NOMO-1 treated with dmso at 0.1 percent for 144 hours (cell line): ENCODE results near the gene PLA2G7.

Experiments
- DNase-seq: peaks from one replicate; lab custom pipeline; 2025; ENCODE audit not compliant: unreplicated experiment; lab: John Stamatoyannopoulos, UW

Gene PLA2G7

DNA sequence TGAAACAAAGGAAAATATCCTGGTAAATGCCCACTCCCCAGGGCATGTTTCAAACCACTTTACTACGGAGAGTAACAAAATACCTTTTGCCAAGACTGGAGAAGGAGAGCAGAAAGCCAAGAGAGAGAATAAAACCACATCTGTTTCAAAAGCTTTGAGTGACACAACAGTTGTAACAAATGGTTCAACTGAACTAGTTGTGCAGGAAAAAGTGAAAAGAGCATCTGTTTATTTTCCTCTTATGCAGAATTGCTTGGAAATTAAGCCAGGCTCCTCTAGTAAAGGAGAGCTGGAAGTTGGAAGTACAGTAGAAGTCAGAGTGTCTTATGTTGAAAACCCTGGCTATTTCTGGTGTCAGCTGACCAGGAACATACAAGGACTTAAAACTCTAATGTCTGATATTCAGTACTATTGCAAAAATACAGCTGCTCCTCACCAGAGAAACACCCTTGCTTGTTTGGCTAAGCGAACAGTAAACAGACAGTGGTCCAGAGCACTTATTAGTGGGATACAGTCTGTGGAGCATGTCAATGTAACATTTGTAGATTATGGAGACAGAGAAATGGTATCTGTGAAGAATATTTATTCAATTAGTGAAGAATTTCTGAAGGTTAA is 44.9 kb downstream of the PLA2G7 start:
- DNase-seq, result no peak

DNA sequence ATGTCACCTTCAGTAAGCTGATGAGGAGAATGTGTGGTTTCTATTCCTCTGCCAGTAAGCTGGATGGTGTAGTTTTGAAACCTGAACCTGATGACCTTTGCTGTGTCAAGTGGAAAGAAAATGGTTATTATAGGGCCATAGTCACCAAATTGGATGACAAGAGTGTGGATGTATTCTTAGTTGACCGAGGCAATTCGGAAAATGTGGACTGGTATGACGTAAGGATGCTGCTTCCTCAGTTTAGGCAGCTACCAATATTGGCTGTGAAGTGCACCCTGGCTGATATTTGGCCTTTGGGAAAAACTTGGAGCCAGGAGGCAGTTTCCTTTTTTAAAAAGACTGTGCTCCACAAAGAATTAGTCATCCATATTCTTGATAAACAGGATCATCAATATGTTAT is 45.5 kb downstream of the PLA2G7 start:
- DNase-seq, result no peak

DNA sequence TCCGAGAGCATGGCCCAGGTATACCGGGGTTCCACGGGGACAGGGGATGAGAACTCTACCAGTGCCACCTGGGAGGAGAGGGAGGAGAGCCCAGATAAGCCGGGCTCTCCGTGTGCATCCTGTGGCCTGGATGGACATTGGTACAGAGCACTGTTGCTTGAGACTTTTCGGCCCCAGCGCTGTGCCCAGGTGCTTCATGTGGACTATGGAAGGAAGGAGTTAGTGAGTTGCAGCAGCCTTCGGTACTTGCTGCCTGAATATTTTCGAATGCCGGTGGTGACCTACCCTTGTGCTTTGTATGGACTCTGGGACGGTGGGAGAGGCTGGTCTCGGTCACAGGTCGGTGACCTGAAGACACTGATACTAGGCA is 46.2 kb downstream of the PLA2G7 start:
- no peak for DNase-seq

DNA sequence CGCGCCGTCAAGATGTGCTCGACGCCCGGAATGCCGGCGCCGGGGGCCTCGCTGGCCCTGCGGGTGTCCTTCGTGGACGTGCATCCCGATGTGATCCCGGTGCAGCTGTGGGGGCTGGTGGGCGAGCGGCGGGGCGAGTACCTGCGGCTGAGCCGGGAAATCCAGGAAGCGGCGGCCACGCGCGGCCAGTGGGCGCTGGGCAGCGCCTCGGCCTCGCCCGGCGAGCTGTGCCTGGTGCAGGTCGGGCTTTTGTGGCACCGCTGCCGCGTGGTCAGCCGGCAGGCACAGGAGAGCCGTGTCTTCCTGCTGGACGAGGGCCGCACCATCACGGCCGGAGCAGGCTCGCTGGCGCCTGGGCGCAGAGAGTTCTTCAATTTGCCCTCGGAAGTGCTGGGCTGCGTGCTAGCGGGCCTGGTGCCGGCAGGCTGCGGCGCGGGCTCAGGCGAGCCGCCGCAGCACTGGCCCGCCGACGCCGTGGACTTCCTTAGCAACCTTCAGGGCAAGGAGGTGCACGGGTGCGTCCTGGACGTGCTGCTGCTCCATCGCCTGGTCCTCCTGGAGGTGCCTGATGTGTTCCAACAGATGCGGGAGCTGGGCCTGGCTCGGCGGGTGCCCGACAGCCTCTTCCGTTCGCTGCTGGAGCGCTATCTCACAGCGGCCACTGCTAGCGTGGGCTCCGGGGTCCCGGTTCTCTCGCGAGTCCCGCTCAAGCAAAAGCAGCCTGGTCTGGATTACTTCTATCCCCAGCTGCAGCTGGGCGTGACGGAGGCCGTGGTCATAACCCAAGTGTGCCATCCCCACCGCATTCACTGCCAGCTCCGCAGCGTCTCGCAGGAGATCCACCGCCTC is 46.8 kb downstream of the PLA2G7 start:
- no peak for DNase-seq

DNA sequence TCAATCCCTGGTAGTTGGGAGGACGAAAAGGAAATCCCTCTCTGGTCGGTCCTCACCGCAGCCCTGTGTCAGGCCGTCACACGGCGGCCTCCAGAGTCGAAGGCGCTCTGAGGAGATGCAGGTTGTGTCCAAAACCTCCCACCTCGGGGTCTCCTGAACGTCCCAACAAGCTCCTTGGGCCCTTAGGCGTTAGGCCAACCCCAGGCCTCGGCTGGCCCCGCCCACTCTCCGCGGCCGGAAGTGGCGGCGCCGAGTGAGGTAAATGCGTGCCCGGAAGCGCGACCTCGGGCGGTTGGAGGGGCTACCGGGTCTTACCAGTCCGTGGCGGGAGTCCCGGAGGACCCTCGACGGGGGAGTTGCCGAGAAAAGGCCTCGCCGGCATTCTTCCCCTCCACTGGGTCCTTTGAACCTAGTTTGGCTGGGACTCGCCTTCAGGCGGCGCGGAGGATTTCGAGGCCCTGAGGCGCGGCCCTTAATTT is 47.5 kb downstream of the PLA2G7 start, which contains the start of gene TDRD6:
TDRD6 (plus strand) TSS at position 267 of the 479 bp plus-strand sequence. CDS start 244 bp downstream, outside the sequence.
- DNase-seq, result no peak

DNA sequence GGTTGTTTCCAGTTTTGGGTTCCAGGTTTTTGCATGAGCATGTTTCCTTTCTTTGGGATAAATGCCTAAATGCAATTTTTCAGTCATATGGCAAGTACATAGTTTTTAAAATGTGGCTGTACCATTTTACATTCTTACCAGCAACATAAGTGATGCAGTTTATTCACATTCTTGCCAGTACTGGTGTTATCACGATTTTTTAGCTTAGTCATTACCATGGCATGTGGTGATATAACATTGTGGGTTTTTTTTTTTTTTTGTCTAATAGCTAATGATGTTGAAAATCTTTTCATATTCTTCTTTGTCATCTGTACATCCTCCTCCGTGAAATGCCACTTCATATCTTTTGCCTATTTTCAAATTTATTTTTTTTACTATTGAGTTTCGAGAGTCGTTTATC is 50.4 kb downstream of the PLA2G7 start:
- no peak for DNase-seq

DNA sequence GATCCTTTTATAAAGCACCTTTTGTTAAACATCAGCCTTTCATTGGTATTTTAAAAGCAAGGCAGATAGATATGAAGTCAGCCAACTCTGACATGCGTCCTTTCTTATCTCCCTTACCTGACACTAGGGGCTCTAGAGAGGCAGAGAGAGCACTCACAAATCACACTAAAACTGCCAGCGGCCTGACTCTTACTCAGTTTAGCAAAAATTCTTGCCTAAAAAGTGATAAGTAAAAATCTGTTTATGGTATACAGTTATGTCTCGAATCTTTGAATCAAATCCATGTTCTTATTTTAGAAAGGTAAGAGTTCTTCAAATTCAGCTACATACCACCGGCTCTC is 57.9 kb downstream of the PLA2G7 start:
- no peak for DNase-seq

DNA sequence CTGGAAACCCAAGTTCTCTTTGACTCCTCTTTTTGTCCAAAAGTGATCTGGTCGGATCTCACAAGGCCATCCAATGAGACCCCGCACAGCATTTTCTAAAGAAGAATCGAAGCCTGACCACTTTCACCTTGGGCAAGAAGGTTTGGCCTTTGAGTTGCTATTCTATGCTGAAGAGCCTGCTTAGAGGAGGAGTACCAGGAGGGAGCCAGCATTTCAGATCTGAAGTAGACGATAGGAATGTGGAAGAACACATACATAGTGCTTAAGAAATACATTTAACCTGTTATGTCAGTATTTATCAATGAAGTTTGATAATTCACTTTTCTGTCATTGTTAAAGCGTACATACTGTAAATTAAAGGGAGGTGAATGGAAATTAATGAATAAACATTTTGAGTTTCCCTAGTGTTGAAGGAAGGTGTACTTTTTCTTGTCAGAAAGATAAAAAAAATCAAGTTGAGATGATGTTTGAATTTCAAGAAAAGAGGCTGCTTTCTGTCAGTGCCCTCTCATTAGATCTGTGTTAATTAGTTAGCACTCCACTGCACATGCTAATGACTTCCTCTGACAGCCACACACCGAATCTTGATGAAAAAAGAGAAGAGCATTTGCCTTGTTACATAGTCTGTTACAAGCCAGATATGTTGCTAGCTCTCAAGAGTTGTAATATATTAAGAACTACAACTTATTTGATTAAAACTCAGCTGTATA is 58.4 kb downstream of the PLA2G7 start:
- no peak for DNase-seq

DNA sequence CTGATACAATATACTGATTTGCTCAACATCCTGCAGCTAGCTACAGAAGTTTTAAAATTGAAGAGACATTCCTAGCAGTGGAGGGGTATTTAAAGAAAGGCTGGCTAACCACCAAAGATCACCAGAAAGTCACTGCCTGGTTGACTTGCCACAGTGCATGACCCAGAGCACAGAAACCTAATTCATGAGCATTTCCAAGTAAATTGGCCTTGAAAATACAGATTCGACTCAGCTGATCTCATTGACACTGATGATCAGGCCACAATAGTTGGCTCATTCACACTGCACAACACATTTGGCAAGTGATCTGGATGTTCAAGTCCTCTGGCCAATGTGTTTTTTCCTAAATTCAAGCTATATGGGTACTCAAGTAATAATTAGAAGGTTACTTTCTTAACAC is 60.8 kb downstream of the PLA2G7 start:
- DNase-seq, result no peak

DNA sequence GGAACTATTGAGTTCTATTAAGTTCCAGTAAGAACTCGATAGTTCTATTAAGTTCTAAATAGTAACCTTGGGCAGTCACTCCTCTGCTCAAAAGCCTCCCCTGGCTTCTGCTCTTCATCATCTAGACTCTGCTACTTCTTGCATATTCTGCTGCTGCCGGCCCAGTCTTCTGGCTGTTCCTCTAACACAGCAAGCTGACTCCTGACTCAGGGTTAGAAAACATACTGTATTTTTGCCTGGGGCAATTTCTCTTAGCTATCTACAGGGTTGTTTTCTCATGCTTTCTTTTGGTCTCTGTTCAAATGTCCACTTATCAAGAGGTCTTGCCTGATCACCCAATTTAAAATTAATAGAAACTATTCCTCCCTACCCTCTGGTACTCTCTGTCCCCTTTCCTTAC is 67.8 kb downstream of the PLA2G7 start:
- DNase-seq, result no peak

DNA sequence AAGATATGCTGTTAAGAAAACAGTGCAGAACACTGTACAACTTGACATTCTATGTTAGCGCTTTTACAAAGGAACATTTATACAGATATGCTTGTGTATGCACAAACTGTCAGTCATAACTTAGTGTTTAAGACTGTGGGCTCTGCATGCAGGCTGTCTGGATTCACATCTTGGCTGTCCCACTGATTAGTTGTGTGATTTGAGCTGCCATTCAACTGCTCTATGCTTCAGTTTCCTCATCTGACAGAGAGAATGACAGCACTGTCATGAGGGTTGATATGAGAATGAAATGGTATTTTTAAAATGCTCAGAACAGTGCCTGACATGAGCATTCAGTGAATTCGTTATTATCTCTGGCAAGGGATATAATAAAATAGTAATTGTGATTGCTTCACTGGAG is 73.7 kb downstream of the PLA2G7 start:
- DNase-seq, result no peak

DNA sequence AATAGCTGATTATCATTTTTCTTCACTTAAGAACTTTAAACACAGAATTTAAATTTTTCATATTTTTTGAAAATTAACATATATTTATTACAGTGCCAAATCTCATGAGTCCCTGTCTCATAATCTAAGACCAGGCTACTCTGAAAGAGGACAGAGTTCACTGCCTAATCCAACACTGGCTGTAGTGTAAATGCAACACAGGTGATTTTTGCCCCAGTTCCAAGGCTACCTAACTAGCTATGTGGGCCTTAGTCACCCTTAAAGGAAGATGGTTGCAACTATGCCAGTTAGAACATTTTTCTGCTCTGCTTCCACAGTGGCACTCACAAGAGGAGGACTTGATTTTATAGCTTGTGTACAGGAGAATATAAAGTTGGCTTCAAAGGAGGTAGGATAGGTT is 77.5 kb downstream of the PLA2G7 start:
- DNase-seq, result no peak

DNA sequence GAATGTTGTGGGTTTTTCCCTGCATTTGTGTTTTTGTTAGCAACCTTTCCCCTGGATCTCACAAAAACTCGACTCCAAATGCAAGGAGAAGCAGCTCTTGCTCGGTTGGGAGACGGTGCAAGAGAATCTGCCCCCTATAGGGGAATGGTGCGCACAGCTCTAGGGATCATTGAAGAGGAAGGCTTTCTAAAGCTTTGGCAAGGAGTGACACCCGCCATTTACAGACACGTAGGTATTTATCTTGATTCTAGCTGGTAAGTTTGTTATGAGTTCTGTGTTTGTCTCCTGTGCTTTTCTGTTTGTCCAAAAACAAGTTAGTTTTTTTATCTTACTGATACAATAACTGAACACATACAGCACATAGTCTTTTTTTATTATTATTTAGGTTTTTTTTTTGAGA is 79.4 kb downstream of the PLA2G7 start:
- no peak for DNase-seq
